IPS-18c (cell line): ENCODE results near the gene TSTD1.
"Not testable (repeated sequence)": the region's sequence is repeated elsewhere in the genome, so short reads cannot be mapped to it uniquely, and the experiment has no call there.

Experiments used
- H3K4me3 ChIP-seq: 2 replicates; pipeline ENCODE4 v1.7.0; 2013; ENCODE audit warnings: low read depth, mild to moderate bottlenecking, low read length, moderate library complexity; ENCODE audit not compliant: insufficient read depth
- H3K9me3 ChIP-seq: one replicate; pipeline ENCODE4 v1.6.1; 2013; ENCODE audit warnings: mild to moderate bottlenecking, low read length, moderate library complexity; ENCODE audit not compliant: control insufficient read depth, insufficient read depth

Gene TSTD1

GRCh38 chr1:161020509-161021164 lies 18.1 kb downstream of the TSTD1 start, which contains the start of gene F11R:
Gene F11R (minus strand): TSS chr1:161021152. CDS start chr1:161021073, 79 bp downstream.
- Histone ChIP-seq H3K9me3 (no peaks in the 10 kb centered on the region), H3K4me3 (peak within 1 kb of the TSS; percentile 97)

- H3K4me3 ChIP-seq, result peak overlapping the region; percentile 97
- H3K9me3 ChIP-seq, result no peaks in the 10 kb centered on the region
These were observed 18.8 kb downstream of the TSTD1 start for GRCh38 chr1:161019751-161020495.

GRCh38 chr1:161019111-161019660 lies 19.6 kb downstream of the TSTD1 start:
- H3K4me3 ChIP-seq, result peak overlapping the region; percentile 97
- H3K9me3 ChIP-seq, result not testable (repeated sequence)

GRCh38 chr1:161018631-161018930 lies 20.2 kb downstream of the TSTD1 start:
- peak overlapping the region; percentile 97 for H3K4me3 ChIP-seq
- no peaks in the 10 kb centered on the region for H3K9me3 ChIP-seq

- Histone ChIP-seq H3K9me3 (no peaks in the 10 kb centered on the region), H3K4me3 (peak overlapping the region; percentile 97)
These were observed 20.8 kb downstream of the TSTD1 start for GRCh38 chr1:161017756-161018630.

GRCh38 chr1:161017181-161017580 lies 21.6 kb downstream of the TSTD1 start:
- not testable (repeated sequence) for H3K4me3 ChIP-seq, H3K9me3 ChIP-seq

- not testable (repeated sequence) for H3K9me3 ChIP-seq, H3K4me3 ChIP-seq
These were observed 22.1 kb downstream of the TSTD1 start for GRCh38 chr1:161016683-161017082.

- Histone ChIP-seq H3K9me3 (no peaks in the 10 kb centered on the region), H3K4me3 (no peak overlapping the region)
These were observed 25.1 kb downstream of the TSTD1 start for GRCh38 chr1:161013488-161014230.

GRCh38 chr1:161013131-161013487 lies 25.7 kb downstream of the TSTD1 start:
- Histone ChIP-seq H3K4me3 (no peak overlapping the region), H3K9me3 (no peaks in the 10 kb centered on the region)

- no peak overlapping the region for H3K4me3 ChIP-seq
- H3K9me3 ChIP-seq, result no peaks in the 10 kb centered on the region
These were observed 26.3 kb downstream of the TSTD1 start for GRCh38 chr1:161012420-161012819.

GRCh38 chr1:161009602-161010211 lies 29.1 kb downstream of the TSTD1 start:
- Histone ChIP-seq H3K4me3 (no peak overlapping the region), H3K9me3 (no peaks in the 10 kb centered on the region)

GRCh38 chr1:161008869-161009510 lies 29.8 kb downstream of the TSTD1 start:
- no peaks in the 10 kb centered on the region for H3K9me3 ChIP-seq
- H3K4me3 ChIP-seq, result no peak overlapping the region

- no peaks in the 10 kb centered on the region for H3K9me3 ChIP-seq
- H3K4me3 ChIP-seq, result no peak overlapping the region
These were observed 31.4 kb downstream of the TSTD1 start for GRCh38 chr1:161007369-161007768.

- no peak overlapping the region for H3K4me3 ChIP-seq
- H3K9me3 ChIP-seq, result no peaks in the 10 kb centered on the region
These were observed 32.2 kb downstream of the TSTD1 start for GRCh38 chr1:161006563-161006962.

- no peak overlapping the region for H3K4me3 ChIP-seq
These were observed 37.2 kb downstream of the TSTD1 start for GRCh38 chr1:161001525-161001924.

GRCh38 chr1:161000736-161001480 lies 37.9 kb downstream of the TSTD1 start:
- no peak overlapping the region for H3K4me3 ChIP-seq
- H3K9me3 ChIP-seq, result no peaks in the 10 kb centered on the region

More at GRCh38 chr1:161001525-161001924, 37.2 kb downstream of the TSTD1 start:
- H3K9me3 ChIP-seq, result no peaks in the 10 kb centered on the region
